HepG2 (cell line): Measurements from ENCODE around the gene GNAS-AS1. TPM values are rescaled to one million over a fixed set of nuclear protein-coding genes. Genes with fewer than 3 reads are reported as not detected.

Experiments used
- ATAC-seq: fragments of 200-7000 bp; cut with Tn5 transposase; 3 replicates; pipeline ENCODE4 v1.9.1; 2020; ENCODE audit warnings: mild to moderate bottlenecking, moderate library complexity
- BruUV-seq: library from RNA; stranded (reverse); fragments of 400-500 nt; replicated peaks from 2 replicates; lab custom pipeline; 2021; lab: Mats Ljungman, UMichigan
- CTCF ChIA-PET: fragments of 300-600 bp; formaldehyde crosslinking; extraction: SDS; loops from one replicate; lab custom pipeline; 2021; ENCODE audit warnings: low total read pairs, inconsistent platforms, low intra/inter-chr PET ratio; lab: Yijun Ruan, JAX
- POLR2A ChIA-PET: fragments of 350-600 bp; sonication (Branson Sonifier 250); formaldehyde crosslinking; loops from one replicate; lab custom pipeline; 2020; ENCODE audit warnings: antibody characterized with exemption, inconsistent platforms; lab: Yijun Ruan, JAX
- DNase-seq: peaks from one replicate; pipeline ENCODE4 v3.0.0-alpha.2; 2015; ENCODE audit warnings: low spot score
- FAIRE-seq: peaks from 3 replicates; lab custom pipeline; 2011; peaks lifted over from hg19 to GRCh38; lab: Jason Lieb, UNC
- H2AFZ ChIP-seq: one replicate; pipeline ENCODE4 v1.6.1; 2011; ENCODE audit warnings: low read length, inconsistent platforms
- H3K27ac ChIP-seq: fragments of 300-600 bp; 3 replicates; pipeline ENCODE4 v1.8.0; 2011; ENCODE audit warnings: mixed run types, mild to moderate bottlenecking, mixed read lengths, low read length, inconsistent platforms; ENCODE audit not compliant: insufficient read depth; ENCODE audit errors: extremely low read length
- H3K27me3 ChIP-seq, 2 experiments: fragments of 200-600 bp in 1 of 2; 2 replicates in 1 of 2; 3 replicates in 1 of 2; pipeline versions ENCODE4 v1.6.0 to v1.8.0; 2011; ENCODE audit warnings: low read length in 2 of 2, mild to moderate bottlenecking in 2 of 2, moderate library complexity in 2 of 2, inconsistent platforms in 1 of 2; ENCODE audit not compliant: insufficient read depth in 2 of 2, control insufficient read depth in 1 of 2
- H3K36me3 ChIP-seq, 2 experiments: fragments of 200-600 bp in 1 of 2; replicated peaks in 1 of 2; 2 replicates in 1 of 2; 3 replicates in 1 of 2; pipeline versions ENCODE4 v1.5.1 to v1.8.0; 2011; ENCODE audit warnings: low read length in 2 of 2, inconsistent platforms in 1 of 2; ENCODE audit not compliant: insufficient read depth in 2 of 2, control insufficient read depth in 1 of 2
- H3K4me1 ChIP-seq: 2 replicates; pipeline ENCODE4 v1.5.1; 2012; ENCODE audit warnings: low read length, inconsistent platforms; ENCODE audit not compliant: insufficient read depth
- H3K4me2 ChIP-seq: 2 replicates; pipeline ENCODE4 v1.6.0; 2011; ENCODE audit warnings: low read depth, low read length, inconsistent platforms
- H3K4me3 ChIP-seq, 3 experiments: fragments of 200-600 bp in 1 of 3; sonication (generic), shearing (Covaris generic) in 1 of 3; replicated peaks in 1 of 3; 2 replicates each; pipeline ENCODE4 v1.5.1; 2011 to 2016; ENCODE audit warnings: low read length in 3 of 3, inconsistent platforms in 2 of 3, low read depth in 2 of 3, mild to moderate bottlenecking in 2 of 3, control low read depth in 1 of 3, mixed read lengths in 1 of 3; ENCODE audit not compliant: insufficient read depth in 1 of 3
- H3K79me2 ChIP-seq: one replicate; pipeline ENCODE4 v1.6.1; 2011; ENCODE audit warnings: low read length, inconsistent platforms; ENCODE audit not compliant: insufficient read depth
- H3K9ac ChIP-seq: 2 replicates; pipeline ENCODE4 v1.6.0; 2011; ENCODE audit warnings: mild to moderate bottlenecking, low read depth, low read length, inconsistent platforms; ENCODE audit not compliant: insufficient read depth
- H3K9me3 ChIP-seq: 2 replicates; pipeline ENCODE4 v1.5.1; 2012; ENCODE audit warnings: mild to moderate bottlenecking, low read length
- H4K20me1 ChIP-seq: 2 replicates; pipeline ENCODE4 v1.6.0; 2011; ENCODE audit warnings: inconsistent platforms, mild to moderate bottlenecking, low read length, moderate library complexity; ENCODE audit not compliant: insufficient read depth
- BCL6 ChIP-seq: IDR thresholded peaks from 2 replicates; pipeline ENCODE4 v1.6.1; 2016; ENCODE audit warnings: missing genetic modification reagents, missing compliant biosample characterization
- CBX2 ChIP-seq, 2 experiments: fragments of 200-600 bp in 1 of 2; sonication (generic); formaldehyde crosslinking in 1 of 2; IDR thresholded peaks; 2 replicates each; pipeline versions ENCODE4 v1.7.0 to v1.8.1; 2018 to 2022; ENCODE audit warnings: low read depth in 2 of 2, low read length in 1 of 2, mild to moderate bottlenecking in 1 of 2, missing genetic modification reagents in 1 of 2
- CHD4 ChIP-seq: fragments of 200-600 bp; sonication (generic); IDR thresholded peaks from 2 replicates; pipeline ENCODE4 v1.7.0; 2017; ENCODE audit warnings: mild to moderate bottlenecking, low read length, borderline replicate concordance
- CREB1 ChIP-seq, 2 experiments: fragments of 450-650 bp in 1 of 2; IDR thresholded peaks; 2 replicates each; pipeline ENCODE4 v1.6.1; 2016 to 2017; ENCODE audit warnings: control low read depth in 1 of 2, mild to moderate bottlenecking in 1 of 2, missing compliant biosample characterization in 1 of 2, missing genetic modification characterization in 1 of 2
- DBP ChIP-seq: sonication (generic); formaldehyde crosslinking; IDR thresholded peaks from 2 replicates; pipeline ENCODE4 v1.4.0; 2020; ENCODE audit warnings: missing genetic modification reagents; ENCODE audit errors: not compliant biosample characterization
- DDIT3 ChIP-seq: sonication (generic); formaldehyde crosslinking; IDR thresholded peaks from 2 replicates; pipeline ENCODE4 v1.4.0; 2020; ENCODE audit warnings: mild to moderate bottlenecking, missing genetic modification reagents
- IKZF1 ChIP-seq: fragments of 450-650 bp; IDR thresholded peaks from 2 replicates; pipeline ENCODE4 v1.7.1; 2016
- KDM2A ChIP-seq: sonication (generic); formaldehyde crosslinking; IDR thresholded peaks from 2 replicates; pipeline ENCODE4 v1.4.0; 2020; ENCODE audit warnings: low read depth, missing genetic modification reagents, borderline replicate concordance
- MAF1 ChIP-seq: sonication (generic); formaldehyde crosslinking; IDR thresholded peaks from 2 replicates; pipeline ENCODE4 v1.5.0; 2020; ENCODE audit warnings: missing genetic modification reagents, borderline replicate concordance
- MTF2 ChIP-seq: sonication (generic); formaldehyde crosslinking; IDR thresholded peaks from 2 replicates; pipeline ENCODE4 v1.5.0; 2020; ENCODE audit warnings: missing genetic modification reagents, borderline replicate concordance
- NCOR1 ChIP-seq: fragments of 200-600 bp; sonication (generic); IDR thresholded peaks from 2 replicates; pipeline ENCODE4 v1.7.0; 2017; ENCODE audit warnings: antibody characterized with exemption, low read length, borderline replicate concordance
- TMF1 ChIP-seq: sonication (generic); formaldehyde crosslinking; IDR thresholded peaks from 2 replicates; pipeline ENCODE4 v1.8.1; 2022; ENCODE audit warnings: low read depth, missing genetic modification reagents
- ZNF12 ChIP-seq: sonication (generic); formaldehyde crosslinking; IDR thresholded peaks from 2 replicates; pipeline ENCODE4 v1.5.0; 2020; ENCODE audit warnings: missing genetic modification reagents
- ZNF136 ChIP-seq: sonication (generic); formaldehyde crosslinking; IDR thresholded peaks from 2 replicates; pipeline ENCODE4 v1.8.1; 2022; ENCODE audit warnings: low read depth, mild to moderate bottlenecking, moderate library complexity, missing genetic modification reagents
- ZNF460 ChIP-seq: sonication (generic); formaldehyde crosslinking; IDR thresholded peaks from 2 replicates; pipeline ENCODE4 v1.5.1; 2020; ENCODE audit warnings: missing genetic modification reagents, mild to moderate bottlenecking, borderline replicate concordance
- ZNF619 ChIP-seq: sonication (generic); formaldehyde crosslinking; IDR thresholded peaks from 2 replicates; pipeline ENCODE4 v1.4.0; 2020; ENCODE audit warnings: mild to moderate bottlenecking, missing genetic modification reagents
- ZSCAN25 ChIP-seq: sonication (generic); formaldehyde crosslinking; IDR thresholded peaks from 2 replicates; pipeline ENCODE4 v1.8.0; 2022; ENCODE audit warnings: mild to moderate bottlenecking, missing genetic modification reagents
- WGBS: methylation state at CpG from one replicate; pipeline ENCODE4 v1.1.6; 2017; ENCODE audit warnings: low lambda C conversion rate; 5-methylcytosine and 5-hydroxymethylcytosine counted together
- in situ Hi-C: cut with HindIII; loops from 2 replicates; pipeline ENCODE4 v1.10.0; 2017; ENCODE audit warnings: low pct_unique_long_range_greater_than_20kb; ENCODE audit not compliant: extremely low pct_ligation_motif_present
- intact Hi-C: fragments of 100-400 bp; cut with micrococcal nuclease; formaldehyde crosslinking; loops from one replicate; pipeline ENCODE4 v1.10.0; 2022; ENCODE audit not compliant: unreplicated experiment
- polyA plus RNA-seq, 8 experiments: library from polyadenylated mRNA; depleted of rRNA in 3 of 8; stranded (reverse) in 7 of 8; unstranded in 1 of 8; fragments of >200 nt; fragmentation: Illumina TruSeq in 4 of 8; extraction: Trizol in 4 of 8; gene quantifications; 2 replicates each; pipeline versions ENCODE4 v1.2.1 to v1.2.3, GENCODE V29; 2011 to 2016; ENCODE audit warnings: low read depth in 4 of 8, missing spikeins in 1 of 8, mixed read lengths in 1 of 8; ENCODE audit not compliant: insufficient read depth in 1 of 8
- total RNA-seq, 5 experiments: library from RNA; depleted of rRNA; stranded (reverse); fragments of >200 nt; fragmentation: Illumina TruSeq; extraction: Trizol; gene quantifications; 2 replicates each; pipeline ENCODE4 v1.2.3, GENCODE V29; 2016; ENCODE audit warnings: low read depth in 1 of 5

Gene GNAS-AS1
- total and polyA plus RNA-seq, 2 of the 13 experiments (the other 11 are each of a cell fraction or from before 2014, with no cell fraction given): not detected

GRCh38 chr20:58781138-58781537, 69.6 kb downstream of the GNAS-AS1 start:
- H3K4me2 ChIP-seq: no peak overlapping the region
- H3K9me3 ChIP-seq: no peaks in the 10 kb centered on the region
- H3K4me3 ChIP-seq: no peak overlapping the region
- H3K27me3 ChIP-seq: peaks cover 28 to 82% of the 10 kb centered on the region in 2 experiments
- H3K79me2 ChIP-seq: no peaks in the 10 kb centered on the region
- WGBS: 1% methylated on average over 4 of the region's 4 CpGs
- H3K9ac ChIP-seq: no peak overlapping the region
- no peaks in the 10 kb centered on the region for H3K4me1 ChIP-seq
- intact Hi-C loops: no loop called here
- CTCF ChIA-PET: no interaction called here
- FAIRE-seq (no peak), DNase-seq (no peak), ATAC-seq (no peak)
- no peak overlapping the region for H2AFZ ChIP-seq
- no TSS peak for BruUV-seq
- no peak for TF ChIP-seq CBX2 (IDR thresholded peaks at IDR 0.05; ENCODE audit: low read depth, low read length)
- no peak for TF ChIP-seq CBX2 (CRISPR knock-in tag; IDR thresholded peaks at IDR 0.05; ENCODE audit: low read depth)
- TF ChIP-seq CREB1 (IDR thresholded peaks at IDR 0.05): no peak
- TF ChIP-seq CREB1 (CRISPR knock-in tag; IDR thresholded peaks at IDR 0.05): no peak
- TF ChIP-seq IKZF1: no peak
- TF ChIP-seq ZNF12 (CRISPR knock-in tag): no peak
- TF ChIP-seq ZSCAN25 (CRISPR knock-in tag): no peak
- TF ChIP-seq DBP (CRISPR knock-in tag): no peak
- TF ChIP-seq NCOR1: no peak
- TF ChIP-seq ZNF619 (CRISPR knock-in tag): no peak
- TF ChIP-seq MTF2 (CRISPR knock-in tag): no peak
- no peak for TF ChIP-seq ZNF460 (CRISPR knock-in tag)
- no peak for TF ChIP-seq DDIT3 (CRISPR knock-in tag)
- TF ChIP-seq TMF1: no peak
- no peak for TF ChIP-seq KDM2A (CRISPR knock-in tag)
- no peak for TF ChIP-seq CHD4
- TF ChIP-seq ZNF136 (CRISPR knock-in tag): no peak
- no peak for TF ChIP-seq BCL6 (CRISPR knock-in tag)
- no peak for TF ChIP-seq MAF1
- no peak overlapping the region for H3K27ac ChIP-seq
- H4K20me1 ChIP-seq: no peaks in the 10 kb centered on the region
- POLR2A ChIA-PET: no interaction called here
- H3K36me3 ChIP-seq: no peaks in the 10 kb centered on the region
- in situ Hi-C loops: no loop called here
